Body of pancreas (tissue), 4 donors: ENCODE results near the gene NIPAL3.

Experiments
- CTCF ChIP-seq, 7 experiments: fragments of 450-650 bp in 4 of 7; fragments of 200-600 bp in 3 of 7; sonication (generic) in 3 of 7; IDR thresholded peaks; one replicate each; pipeline ENCODE4 v1.5.1; 2016 to 2019; ENCODE audit warnings: antibody characterized with exemption in 7 of 7
- POLR2A ChIP-seq, 3 donors: fragments of 450-650 bp; IDR thresholded peaks; one replicate each; pipeline ENCODE4 v1.6.1; 2016; ENCODE audit warnings: antibody characterized with exemption in 3 of 3, mild to moderate bottlenecking in 2 of 3

GRCh38 chr1:24381256-24381655, 34.3 kb upstream of the NIPAL3 start:
- TF ChIP-seq CTCF (IDR thresholded peaks at IDR 0.05) (no peak), POLR2A (IDR thresholded peaks at IDR 0.05) (no peak)
